CD4-positive, alpha-beta memory T cell (primary cell): ENCODE measurements around the gene WSCD2. TPM values are rescaled to one million over a fixed set of nuclear protein-coding genes. Genes with fewer than 3 reads are reported as not detected.

Source experiments
- CTCF ChIA-PET: fragments of 350-600 bp; sonication (Branson Sonifier 250); formaldehyde crosslinking; loops from one replicate; lab custom pipeline; 2021; ENCODE audit warnings: inconsistent platforms; ENCODE audit not compliant: partially characterized antibody; lab: Charles Lee
- POLR2A ChIA-PET: fragments of 350-600 bp; sonication (Branson Sonifier 250); formaldehyde crosslinking; loops from one replicate; lab custom pipeline; 2021; ENCODE audit not compliant: partially characterized antibody; lab: Charles Lee
- DNase-seq, 5 donors: peaks; one replicate each; pipeline versions ENCODE4 v3.0.0 to v3.0.0-alpha.2; 2020 to 2022; ENCODE audit warnings: mixed read lengths in 1 of 5
- H3K27ac ChIP-seq: one replicate; pipeline ENCODE4 v1.7.0; 2013; ENCODE audit warnings: low read depth, low read length
- H3K27me3 ChIP-seq: 2 replicates; pipeline ENCODE4 v1.7.0; 2013; ENCODE audit warnings: mild to moderate bottlenecking, low read length, moderate library complexity; ENCODE audit not compliant: insufficient read depth
- H3K36me3 ChIP-seq: 2 replicates; pipeline ENCODE4 v1.7.0; 2013; ENCODE audit warnings: mild to moderate bottlenecking, low read length, moderate library complexity; ENCODE audit not compliant: insufficient read depth
- H3K4me1 ChIP-seq: 2 replicates; pipeline ENCODE4 v1.7.0; 2013; ENCODE audit warnings: mild to moderate bottlenecking, low read length, moderate library complexity; ENCODE audit not compliant: insufficient read depth
- H3K4me3 ChIP-seq, 2 donors: one replicate each; pipeline ENCODE4 v1.7.0; 2013; ENCODE audit warnings: low read length in 2 of 2, mild to moderate bottlenecking in 1 of 2
- H3K9me3 ChIP-seq, 2 donors: one replicate each; pipeline ENCODE4 v1.7.0; 2013; ENCODE audit warnings: low read length in 2 of 2, control low read depth in 1 of 2; ENCODE audit not compliant: control insufficient read depth in 1 of 2
- H3K27ac Mint-ChIP-seq, 7 donors: one replicate each; pipeline ENCODE4 v1.8.0; 2020 to 2021; ENCODE audit warnings: mixed read lengths in 7 of 7, mild to moderate bottlenecking in 6 of 7, inconsistent platforms in 3 of 7, moderate library complexity in 3 of 7
- H3K27me3 Mint-ChIP-seq, 2 donors: one replicate each; pipeline ENCODE4 v1.8.0; 2020 to 2021; ENCODE audit warnings: mixed read lengths in 2 of 2
- H3K36me3 Mint-ChIP-seq, 2 donors: one replicate each; pipeline ENCODE4 v1.8.0; 2020 to 2021; ENCODE audit warnings: mixed read lengths in 2 of 2, inconsistent platforms in 1 of 2, mild to moderate bottlenecking in 1 of 2
- H3K4me1 Mint-ChIP-seq, 4 donors: one replicate each; pipeline ENCODE4 v1.8.0; 2020 to 2021; ENCODE audit warnings: mixed read lengths in 4 of 4, mild to moderate bottlenecking in 1 of 4
- H3K4me3 Mint-ChIP-seq, 8 donors: one replicate each; pipeline ENCODE4 v1.8.0; 2020 to 2021; ENCODE audit warnings: mixed read lengths in 8 of 8, mild to moderate bottlenecking in 7 of 8, moderate library complexity in 6 of 8, inconsistent platforms in 3 of 8
- H3K9me3 Mint-ChIP-seq, 8 donors: one replicate each; pipeline ENCODE4 v1.8.0; 2020 to 2021; ENCODE audit warnings: mixed read lengths in 8 of 8, mild to moderate bottlenecking in 5 of 8, inconsistent platforms in 3 of 8, moderate library complexity in 1 of 8
- intact Hi-C: fragments of 100-400 bp; cut with micrococcal nuclease; formaldehyde crosslinking; loops from one replicate; pipeline ENCODE4 v1.15.1; 2023
- polyA plus RNA-seq, 2 donors: library from polyadenylated mRNA; unstranded; fragments of 300-500 nt; fragmentation: Illumina TruSeq; gene quantifications; one replicate each; pipeline ENCODE4 v1.2.3, GENCODE V29; 2021
- total RNA-seq, 2 experiments: library from RNA; stranded (reverse); gene quantifications; one replicate each; pipeline ENCODE4 v1.2.3, GENCODE V29; 2021

WSCD2 gene
- total and polyA plus RNA-seq, 4 experiments from 2014 or later = not detected

GRCh38 chr12:108147279-108147678, 18.2 kb downstream of the WSCD2 start:
- DNase-seq = no peak
- CTCF ChIA-PET = no interaction called here
- Histone ChIP-seq H3K4me3 (no peak overlapping the region), H3K36me3 (no peaks in the 10 kb centered on the region), H3K27ac (no peak overlapping the region), H3K27me3 (no peaks in the 10 kb centered on the region), H3K4me1 (no peaks in the 10 kb centered on the region), H3K9me3 (no peaks in the 10 kb centered on the region)
- H3K4me1 Mint-ChIP-seq = no peaks in the 10 kb centered on the region
- H3K9me3 Mint-ChIP-seq = peaks cover 0 to 2% (median 0%) of the 10 kb centered on the region in 8 donors
- POLR2A ChIA-PET = no interaction called here
- intact Hi-C loops = no loop called here
- H3K4me3 Mint-ChIP-seq = no peak overlapping the region
- no peaks in the 10 kb centered on the region for H3K36me3 Mint-ChIP-seq
- H3K27ac Mint-ChIP-seq = no peak overlapping the region
- H3K27me3 Mint-ChIP-seq = peaks cover 11 to 15% of the 10 kb centered on the region in 2 donors

GRCh38 chr12:108148521-108149074, 19.5 kb downstream of the WSCD2 start:
- POLR2A ChIA-PET = no interaction called here
- no peak for DNase-seq
- CTCF ChIA-PET = no interaction called here
- H3K9me3 ChIP-seq = no peaks in the 10 kb centered on the region
- intact Hi-C loops = no loop called here
- no peaks in the 10 kb centered on the region for H3K36me3 ChIP-seq
- H3K9me3 Mint-ChIP-seq = peaks cover 0 to 6% (median 0%) of the 10 kb centered on the region in 8 donors
- no peaks in the 10 kb centered on the region for H3K36me3 Mint-ChIP-seq
- no peak overlapping the region for H3K27ac Mint-ChIP-seq
- H3K27me3 Mint-ChIP-seq = peaks cover 11 to 13% of the 10 kb centered on the region in 2 donors
- H3K4me3 Mint-ChIP-seq = no peak overlapping the region
- H3K27ac ChIP-seq = no peak overlapping the region
- H3K4me1 Mint-ChIP-seq = no peaks in the 10 kb centered on the region
- H3K4me1 ChIP-seq = no peaks in the 10 kb centered on the region
- H3K4me3 ChIP-seq = no peak overlapping the region
- no peaks in the 10 kb centered on the region for H3K27me3 ChIP-seq

GRCh38 chr12:108150436-108150835, 21.3 kb downstream of the WSCD2 start:
- no peak for DNase-seq
- ChIA-PET POLR2A (no interaction called here), CTCF (no interaction called here)
- Histone ChIP-seq H3K36me3 (no peaks in the 10 kb centered on the region), H3K27ac (no peak overlapping the region), H3K27me3 (no peaks in the 10 kb centered on the region), H3K4me3 (no peak overlapping the region), H3K9me3 (no peaks in the 10 kb centered on the region), H3K4me1 (no peaks in the 10 kb centered on the region)
- Mint-ChIP-seq H3K36me3 (no peaks in the 10 kb centered on the region), H3K4me1 (no peaks in the 10 kb centered on the region), H3K27me3 (peaks cover 11 to 13% of the 10 kb centered on the region in 2 donors), H3K27ac (no peak overlapping the region), H3K4me3 (no peak overlapping the region), H3K9me3 (peaks cover 0 to 6% (median under 1%) of the 10 kb centered on the region in 8 donors)
- intact Hi-C loops = no loop called here

GRCh38 chr12:108151533-108152169, 22.6 kb downstream of the WSCD2 start:
- Mint-ChIP-seq H3K4me3 (no peak overlapping the region), H3K36me3 (no peaks in the 10 kb centered on the region), H3K27me3 (peaks cover 12 to 13% of the 10 kb centered on the region in 2 donors), H3K9me3 (peaks cover 0 to 6% (median under 1%) of the 10 kb centered on the region in 8 donors), H3K27ac (no peak overlapping the region), H3K4me1 (no peaks in the 10 kb centered on the region)
- POLR2A ChIA-PET = no interaction called here
- H3K27ac ChIP-seq = no peak overlapping the region
- CTCF ChIA-PET = no interaction called here
- no peaks in the 10 kb centered on the region for H3K4me1 ChIP-seq
- intact Hi-C loops = no loop called here
- no peak for DNase-seq
- no peaks in the 10 kb centered on the region for H3K36me3 ChIP-seq
- no peaks in the 10 kb centered on the region for H3K27me3 ChIP-seq
- H3K9me3 ChIP-seq = no peaks in the 10 kb centered on the region
- no peak overlapping the region for H3K4me3 ChIP-seq

DNA sequence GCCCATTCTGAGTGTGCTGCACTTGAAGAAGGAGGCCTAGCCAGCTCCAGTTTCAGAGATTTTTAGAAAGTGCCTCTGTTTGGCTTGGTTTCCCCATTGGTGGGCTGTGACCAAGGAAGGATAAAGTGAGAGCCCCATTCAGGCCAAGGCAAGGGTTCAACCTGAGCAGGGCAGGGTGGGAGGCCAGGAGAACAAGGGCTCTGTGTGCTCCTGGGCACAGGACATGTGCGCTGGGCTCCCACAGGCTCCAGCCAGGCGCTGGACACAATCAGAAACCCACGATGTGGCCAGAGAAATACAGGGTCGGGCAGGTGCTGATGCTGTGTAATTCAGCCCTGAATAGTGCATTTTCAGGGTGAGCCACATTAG, 23.1 kb downstream of the WSCD2 start:
- H3K4me3 ChIP-seq = no peak overlapping the region
- H3K27me3 ChIP-seq = no peaks in the 10 kb centered on the region
- no peaks in the 10 kb centered on the region for H3K4me1 Mint-ChIP-seq
- H3K36me3 ChIP-seq = no peaks in the 10 kb centered on the region
- no peaks in the 10 kb centered on the region for H3K4me1 ChIP-seq
- DNase-seq = no peak
- no peaks in the 10 kb centered on the region for H3K36me3 Mint-ChIP-seq
- no peaks in the 10 kb centered on the region for H3K9me3 ChIP-seq
- H3K4me3 Mint-ChIP-seq = no peak overlapping the region
- ChIA-PET CTCF (no interaction called here), POLR2A (no interaction called here)
- intact Hi-C loops = no loop called here
- H3K27me3 Mint-ChIP-seq = peaks cover 13% of the 10 kb centered on the region in 2 donors
- no peak overlapping the region for H3K27ac ChIP-seq
- no peak overlapping the region for H3K27ac Mint-ChIP-seq
- H3K9me3 Mint-ChIP-seq = peaks cover 0 to 6% (median under 1%) of the 10 kb centered on the region in 8 donors

GRCh38 chr12:108156717-108157116, 27.6 kb downstream of the WSCD2 start:
- no peak for DNase-seq
- intact Hi-C loops = no loop called here
- no peak overlapping the region for H3K4me3 Mint-ChIP-seq
- H3K36me3 Mint-ChIP-seq = no peaks in the 10 kb centered on the region
- H3K4me1 ChIP-seq = no peaks in the 10 kb centered on the region
- H3K27ac Mint-ChIP-seq = no peak overlapping the region
- POLR2A ChIA-PET = no interaction called here
- no peaks in the 10 kb centered on the region for H3K4me1 Mint-ChIP-seq
- H3K9me3 ChIP-seq = no peaks in the 10 kb centered on the region
- H3K27me3 ChIP-seq = no peaks in the 10 kb centered on the region
- no peak overlapping the region for H3K27ac ChIP-seq
- peaks cover 5 to 16% of the 10 kb centered on the region in 2 donors for H3K27me3 Mint-ChIP-seq
- peaks cover 0 to 6% (median under 1%) of the 10 kb centered on the region in 8 donors for H3K9me3 Mint-ChIP-seq
- H3K36me3 ChIP-seq = no peaks in the 10 kb centered on the region
- CTCF ChIA-PET = no interaction called here
- no peak overlapping the region for H3K4me3 ChIP-seq

DNA sequence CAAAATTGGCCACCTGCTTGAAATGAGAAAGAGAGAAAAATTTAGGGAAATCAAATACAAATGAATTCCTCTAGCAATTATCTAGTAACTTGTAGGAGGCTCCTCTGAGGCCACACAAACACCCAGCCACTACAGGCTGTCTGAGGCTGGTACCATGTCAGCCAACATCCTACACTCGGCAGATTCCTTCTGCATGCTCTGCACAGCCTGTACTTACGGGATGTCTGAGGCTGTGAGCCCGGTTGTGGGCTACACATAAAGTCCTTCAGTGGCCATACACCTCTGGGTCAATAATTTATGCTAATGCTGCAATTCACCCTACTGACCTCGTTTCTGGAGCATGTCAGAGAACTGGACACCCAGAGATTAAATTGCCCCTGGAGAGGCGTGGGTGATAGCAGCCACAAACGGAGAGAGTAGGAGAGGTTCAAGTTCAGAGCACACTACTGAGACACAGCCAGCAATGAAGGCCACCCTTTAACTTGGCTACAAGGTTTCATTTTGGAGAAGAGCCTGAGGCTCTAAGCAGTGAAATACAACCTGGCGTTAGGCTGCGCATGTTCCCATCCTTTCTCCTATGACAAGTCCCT, 28.9 kb downstream of the WSCD2 start:
- Histone ChIP-seq H3K4me3 (no peak overlapping the region), H3K9me3 (no peaks in the 10 kb centered on the region), H3K4me1 (no peaks in the 10 kb centered on the region), H3K27me3 (no peaks in the 10 kb centered on the region), H3K36me3 (no peaks in the 10 kb centered on the region), H3K27ac (no peak overlapping the region)
- H3K4me3 Mint-ChIP-seq = no peak overlapping the region
- POLR2A ChIA-PET = no interaction called here
- H3K27ac Mint-ChIP-seq = no peak overlapping the region
- H3K9me3 Mint-ChIP-seq = peaks cover 0 to 6% (median under 1%) of the 10 kb centered on the region in 8 donors
- peaks cover 5 to 16% of the 10 kb centered on the region in 2 donors for H3K27me3 Mint-ChIP-seq
- no peaks in the 10 kb centered on the region for H3K36me3 Mint-ChIP-seq
- H3K4me1 Mint-ChIP-seq = no peaks in the 10 kb centered on the region
- intact Hi-C loops = no loop called here
- CTCF ChIA-PET = no interaction called here
- no peak for DNase-seq
